GM21717 (cell line): ENCODE measurements around the gene MEOX1.

Experiments used
- ATAC-seq: cut with Tn5 transposase; IDR thresholded peaks from one replicate; pipeline ENCODE4 v1.9.1; 2021; ENCODE audit warnings: mild to moderate bottlenecking, moderate library complexity; ENCODE audit not compliant: unreplicated experiment

The MEOX1 gene

DNA sequence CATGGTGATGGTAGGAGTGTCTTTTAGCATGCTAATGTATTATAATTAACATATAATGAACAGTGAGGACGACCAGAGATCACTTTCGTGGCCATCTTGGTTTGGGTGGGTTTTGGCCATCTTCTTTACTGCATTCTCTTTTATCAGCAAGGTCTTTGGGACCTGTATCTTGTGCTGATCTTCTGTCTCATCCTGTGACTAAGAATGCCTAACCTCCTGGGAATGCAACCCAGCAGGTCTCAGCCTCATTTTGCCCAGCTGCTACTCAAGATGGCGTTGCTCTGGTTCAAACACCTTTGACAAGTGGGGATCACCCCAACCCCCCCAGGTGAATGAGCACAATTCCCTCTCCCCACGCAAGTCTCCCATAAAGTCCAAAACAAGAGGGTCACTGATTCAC is 66.3 kb downstream of the MEOX1 start:
- no peak for ATAC-seq

DNA sequence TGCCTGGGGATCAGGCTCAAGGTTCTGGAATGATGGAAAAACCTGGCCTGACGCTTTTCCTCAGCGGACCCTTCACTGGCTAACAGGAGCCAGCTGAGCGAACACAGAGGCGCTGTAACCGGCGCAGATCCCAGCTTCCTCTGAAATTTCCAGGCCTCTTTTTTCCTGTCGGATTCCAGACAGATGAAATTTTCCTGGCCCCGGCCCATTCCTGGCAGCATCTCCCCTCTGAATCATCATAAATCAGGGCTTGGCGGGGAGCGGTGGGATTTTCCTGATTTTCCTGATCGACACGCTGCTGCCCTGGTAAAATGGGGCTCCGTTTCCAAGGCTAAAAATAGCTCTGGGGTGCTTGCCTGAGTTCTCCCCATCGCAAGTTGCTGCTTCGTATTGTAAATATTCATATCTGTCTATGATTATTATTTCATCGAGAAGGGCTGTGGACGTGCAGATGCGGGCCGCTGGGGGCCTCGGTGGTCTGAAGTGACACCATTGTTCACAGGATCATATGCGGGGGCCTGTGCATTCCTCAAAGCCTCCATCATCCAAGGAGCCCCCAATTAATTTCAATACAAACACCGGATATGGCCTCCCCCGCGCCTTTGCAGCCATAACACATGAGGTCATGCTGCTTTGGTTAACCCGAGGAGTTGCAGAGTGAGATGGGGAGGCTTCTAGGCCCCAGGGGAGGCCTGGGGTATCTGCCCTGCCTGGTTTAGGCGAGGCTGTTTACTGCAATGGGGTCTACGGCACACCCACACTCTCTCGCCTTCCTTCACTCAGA is 69.8 kb downstream of the MEOX1 start:
- ATAC-seq: no peak

DNA sequence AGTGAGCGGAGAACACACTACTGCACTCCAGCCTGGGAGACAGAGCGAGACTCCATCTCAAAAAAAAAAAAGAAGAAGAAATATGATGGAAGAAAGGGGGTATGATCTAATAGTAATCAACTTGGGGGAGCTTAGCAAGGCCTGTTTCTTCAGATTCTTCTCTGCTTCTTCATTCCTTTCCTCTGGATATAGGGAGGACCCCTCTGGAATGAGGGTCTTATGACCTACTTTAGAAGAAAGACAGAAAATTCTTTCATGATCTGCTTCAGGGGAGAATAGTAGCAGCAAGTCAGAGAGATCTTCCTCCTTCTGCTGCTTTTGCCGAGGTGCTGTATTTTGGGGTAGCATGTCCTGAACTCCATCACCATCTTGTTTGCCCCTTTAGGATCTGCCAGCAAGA is 70.7 kb downstream of the MEOX1 start:
- no peak for ATAC-seq
